Stimulated activated CD4-positive, alpha-beta T cell treated with anti-CD3 and anti-CD28 coated beads, Interleukin-4, amount 100 ng/mL, for 1 hour (primary cell): Measurements from ENCODE around the gene ATP13A2.

ENCODE experiments used
- DNase-seq: peaks from one replicate; pipeline ENCODE4 v3.0.0-alpha.2; 2020

Gene ATP13A2

DNA sequence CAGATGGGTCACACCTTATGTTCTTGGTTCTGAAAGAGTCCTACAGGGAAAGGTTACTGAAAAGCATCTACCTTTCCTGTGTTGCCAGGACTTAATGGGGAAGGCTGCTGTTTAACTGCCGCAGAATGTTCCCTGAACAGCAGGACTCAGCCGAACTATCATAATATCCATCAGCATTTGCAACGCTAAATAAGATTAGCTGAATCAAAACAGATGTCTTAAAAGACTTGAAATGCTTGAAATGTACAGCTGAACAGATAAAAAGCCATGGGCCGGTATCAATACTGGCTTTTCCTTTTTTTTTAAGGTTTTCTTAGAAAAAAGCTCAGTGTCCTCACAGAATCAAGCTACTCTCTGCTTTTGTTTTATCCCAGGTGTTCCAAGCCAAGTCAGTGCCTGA, 19.7 kb upstream of the ATP13A2 start:
- DNase-seq = no peak

GRCh38 chr1:17030206-17030605, 18.5 kb upstream of the ATP13A2 start:
- no peak for DNase-seq

DNA sequence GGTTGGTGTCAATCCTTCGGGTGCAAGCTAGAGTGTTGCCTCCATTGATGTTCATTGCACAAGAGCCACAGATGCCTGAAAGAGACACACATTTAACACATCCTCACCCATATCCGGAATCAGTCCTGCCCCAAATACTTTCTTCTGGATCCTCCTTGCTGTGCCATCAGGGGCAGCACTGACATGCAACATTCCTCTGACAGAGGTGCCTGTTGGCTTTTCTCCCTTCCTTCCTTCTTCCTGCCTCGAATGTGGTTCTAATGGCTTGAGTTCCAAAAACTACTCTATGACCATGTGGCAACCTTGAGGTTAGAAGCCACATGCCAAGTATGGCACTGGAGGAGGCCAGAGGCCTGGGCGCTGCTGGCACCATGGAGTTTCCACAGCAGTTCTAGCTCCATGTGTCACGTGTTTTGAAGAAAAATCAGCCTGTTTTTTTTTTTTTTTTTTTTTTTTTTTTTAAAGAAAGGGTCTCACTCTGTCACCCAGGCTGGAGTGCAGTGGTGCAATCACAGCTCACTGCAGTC, 17.0 kb upstream of the ATP13A2 start:
- DNase-seq = no peak

- DNase-seq = no peak
Measured at GRCh38 chr1:17027900-17028299, 16.2 kb upstream of the ATP13A2 start.

- no peak for DNase-seq
Measured at GRCh38 chr1:17027403-17027802, 15.7 kb upstream of the ATP13A2 start.

DNA sequence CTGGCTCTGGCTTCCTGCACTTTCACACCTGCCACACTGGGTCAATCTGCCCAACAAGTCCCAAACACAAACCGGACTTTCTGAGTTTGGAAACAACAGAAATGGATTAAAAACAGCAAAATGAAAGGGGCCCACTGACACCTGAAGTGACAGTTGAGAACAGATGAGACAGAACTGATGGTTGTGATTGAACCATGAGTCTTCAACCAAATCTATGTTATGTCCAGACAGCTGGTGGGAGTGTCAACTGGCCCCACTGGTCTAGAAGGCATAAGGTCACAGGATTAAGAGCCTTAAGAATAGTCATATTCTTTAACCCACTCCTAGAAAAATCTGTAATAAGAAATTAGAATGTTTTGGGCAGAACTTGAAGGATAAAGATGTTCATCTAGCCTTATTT, 13.0 kb upstream of the ATP13A2 start:
- DNase-seq = no peak

GRCh38 chr1:17023573-17023972, 11.8 kb upstream of the ATP13A2 start:
- no peak for DNase-seq

DNA sequence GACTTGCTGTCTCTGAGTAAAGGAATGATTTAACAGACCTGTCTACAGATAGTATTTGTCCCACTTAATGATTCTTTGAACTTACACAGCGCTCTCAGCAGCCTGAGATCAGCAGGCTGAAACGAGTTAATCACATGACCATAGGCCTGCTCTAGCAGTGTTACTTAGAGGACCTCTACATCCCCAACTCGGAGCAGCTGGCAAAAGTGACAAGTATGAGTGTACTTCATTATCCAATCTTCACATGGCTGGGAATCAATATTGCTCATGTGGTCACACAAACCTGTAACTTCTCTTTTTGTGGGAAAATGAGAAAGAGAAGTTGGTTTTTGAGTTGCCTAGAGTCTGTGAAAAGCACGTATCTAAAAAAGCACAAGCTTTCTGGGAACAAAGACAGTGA, 11.4 kb upstream of the ATP13A2 start:
- no peak for DNase-seq

- no peak for DNase-seq
Measured at GRCh38 chr1:17021896-17022295, 10.2 kb upstream of the ATP13A2 start.

- no peak for DNase-seq
Measured at GRCh38 chr1:17020502-17020901, 8.8 kb upstream of the ATP13A2 start.

GRCh38 chr1:17018849-17019248, 7.1 kb upstream of the ATP13A2 start:
- DNase-seq = no peak

- DNase-seq = no peak
Measured at GRCh38 chr1:17017435-17017834, 5.7 kb upstream of the ATP13A2 start.

DNA sequence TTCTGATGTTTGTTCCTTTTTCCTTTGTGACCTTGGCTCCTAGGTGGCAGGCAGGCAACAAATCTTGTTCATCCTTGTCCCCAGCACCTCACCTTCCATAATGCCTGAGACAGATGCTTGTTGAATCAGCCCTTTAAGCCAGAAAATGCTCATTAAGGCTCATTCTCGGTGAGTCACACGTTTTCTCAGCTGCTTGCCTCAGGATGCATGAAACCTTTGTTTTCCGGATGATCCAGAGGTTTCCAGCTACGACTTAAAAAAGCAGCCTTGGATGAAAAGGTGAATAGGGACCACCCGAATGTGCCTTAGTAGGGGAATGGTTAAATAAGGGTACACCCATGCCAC, 4.6 kb upstream of the ATP13A2 start:
- no peak for DNase-seq

- no peak for DNase-seq
Measured at GRCh38 chr1:17014671-17015567, 3.2 kb upstream of the ATP13A2 start.

- no peak for DNase-seq
Measured at GRCh38 chr1:17013491-17014320, 2.0 kb upstream of the ATP13A2 start.

DNA sequence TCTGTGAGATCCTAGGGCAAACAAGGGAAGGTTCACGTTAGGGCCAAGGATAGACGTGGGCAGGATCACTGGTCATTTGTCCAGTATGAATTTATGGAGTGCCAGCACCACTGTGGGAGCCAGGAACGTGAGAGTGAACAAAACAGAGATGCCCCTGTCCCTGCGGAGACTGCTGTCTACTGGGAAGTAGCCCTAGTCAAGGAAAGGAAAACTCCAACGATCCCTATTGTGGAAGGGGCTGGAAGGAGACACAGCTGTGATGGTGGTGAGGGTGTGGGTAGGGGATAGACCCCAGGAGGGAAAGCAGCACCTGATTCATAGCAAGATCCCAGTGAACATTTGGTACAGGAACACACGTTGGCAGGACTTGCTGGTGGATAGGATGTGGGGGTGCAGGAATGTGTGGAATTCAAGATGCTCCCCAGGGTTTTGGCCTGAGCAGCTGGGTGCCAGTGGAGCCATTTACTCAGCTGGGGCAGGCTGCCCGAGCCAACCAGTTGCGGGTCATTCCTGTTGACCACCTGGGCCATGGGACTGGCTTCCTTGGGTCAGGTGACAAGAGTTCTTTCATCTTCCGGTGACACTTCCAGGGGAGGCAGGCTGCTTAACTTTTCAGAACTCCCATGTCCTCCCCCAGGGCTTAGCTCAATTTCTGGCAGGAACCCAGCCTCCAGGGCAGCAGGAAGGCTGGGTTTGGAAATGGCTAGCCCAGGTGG, 1.2 kb upstream of the ATP13A2 start:
- no peak for DNase-seq

GRCh38 chr1:17011092-17011438, 663 bp downstream of the ATP13A2 start:
- DNase-seq = no peak

DNA sequence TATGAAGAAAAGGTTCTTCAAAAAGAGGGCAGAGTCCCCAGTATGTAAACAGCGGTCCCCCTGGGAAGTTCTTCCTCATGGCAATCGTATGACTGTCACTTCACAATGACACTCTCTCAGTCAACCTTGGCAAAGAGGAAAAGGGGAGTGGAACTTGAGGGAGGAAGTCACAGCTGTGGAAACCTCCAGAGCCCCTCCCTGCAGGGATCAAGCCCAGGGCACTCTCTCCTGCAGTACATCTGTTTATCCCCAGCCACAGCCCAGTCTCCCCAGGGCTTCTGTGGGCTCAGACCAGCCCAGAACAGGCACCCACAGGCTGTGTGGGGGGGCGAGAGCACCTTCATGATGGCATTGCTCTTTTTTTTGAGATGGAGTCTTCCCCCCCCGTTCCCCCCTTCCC, 2.0 kb downstream of the ATP13A2 start:
- no peak for DNase-seq

- no peak for DNase-seq
Measured at GRCh38 chr1:17008208-17008855, 3.4 kb downstream of the ATP13A2 start.

DNA sequence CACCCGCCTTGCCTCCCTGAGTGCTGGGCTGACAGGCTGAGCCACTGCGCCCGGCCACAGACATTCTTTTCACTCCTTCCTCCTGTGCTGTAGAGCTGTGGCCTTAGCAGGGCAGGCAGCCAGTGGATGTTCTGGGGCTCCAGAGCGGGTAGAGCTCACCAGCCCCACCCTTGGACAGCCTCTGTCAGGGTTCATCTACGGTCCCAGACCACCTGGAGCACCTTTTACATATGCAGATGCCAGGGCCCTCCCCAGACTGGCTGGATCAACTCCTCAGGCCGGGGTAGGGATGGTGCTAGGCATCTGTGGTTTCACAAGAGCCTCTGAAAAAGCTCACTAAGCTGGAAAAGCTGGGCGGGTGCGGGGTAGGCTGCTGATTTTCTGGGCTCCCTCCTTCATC, 4.6 kb downstream of the ATP13A2 start:
- DNase-seq = no peak

- no peak for DNase-seq
Measured at GRCh38 chr1:17005365-17005740, 6.4 kb downstream of the ATP13A2 start.

GRCh38 chr1:17004466-17005364, 7.0 kb downstream of the ATP13A2 start:
- DNase-seq = no peak
